Astrocyte (in vitro differentiated cells and primary cell): ENCODE data around the gene STOML1. TPM values are rescaled to one million over a fixed set of nuclear protein-coding genes. Genes with fewer than 3 reads are reported as not detected.
A peak's percentile ranks its signal among the peaks of the same experiment; 100 is the strongest.

ENCODE experiments used
- DNase-seq: peaks from one replicate; pipeline ENCODE4 v3.0.0-alpha.2; 2010; ENCODE audit warnings: low read depth
- FAIRE-seq: peaks from 2 replicates; lab custom pipeline; 2011; peaks lifted over from hg19 to GRCh38; lab: Jason Lieb, UNC
- H2AFZ ChIP-seq: 2 replicates; pipeline ENCODE4 v1.6.0; 2012; ENCODE audit warnings: low read depth, low read length, inconsistent platforms
- H3K27ac ChIP-seq: 2 replicates; pipeline ENCODE4 v1.5.1; 2011; ENCODE audit warnings: low read depth, low read length, inconsistent platforms
- H3K27me3 ChIP-seq: 2 replicates; pipeline ENCODE4 v1.6.0; 2011; ENCODE audit warnings: low read length, inconsistent platforms; ENCODE audit not compliant: insufficient read depth
- H3K36me3 ChIP-seq: 2 replicates; pipeline ENCODE4 v1.5.1; 2011; ENCODE audit warnings: low read length, inconsistent platforms; ENCODE audit not compliant: insufficient read depth
- H3K4me1 ChIP-seq: 2 replicates; pipeline ENCODE4 v1.5.1; 2011; ENCODE audit warnings: low read length, inconsistent platforms; ENCODE audit not compliant: insufficient read depth
- H3K4me2 ChIP-seq: 2 replicates; pipeline ENCODE4 v1.6.0; 2012; ENCODE audit warnings: low read length, inconsistent platforms
- H3K4me3 ChIP-seq: 2 replicates; pipeline ENCODE4 v1.5.1; 2011; ENCODE audit warnings: low read depth, mild to moderate bottlenecking, low read length, inconsistent platforms; ENCODE audit not compliant: insufficient read depth
- H3K79me2 ChIP-seq: 2 replicates; pipeline ENCODE4 v1.6.0; 2012; ENCODE audit warnings: mild to moderate bottlenecking, low read length, inconsistent platforms; ENCODE audit not compliant: insufficient read depth
- H3K9ac ChIP-seq: 2 replicates; pipeline ENCODE4 v1.6.0; 2012; ENCODE audit warnings: mild to moderate bottlenecking, low read length, inconsistent platforms
- H3K9me3 ChIP-seq: 2 replicates; pipeline ENCODE4 v1.5.1; 2012; ENCODE audit warnings: low read depth, mild to moderate bottlenecking, low read length, inconsistent platforms; ENCODE audit not compliant: insufficient read depth
- H4K20me1 ChIP-seq: 2 replicates; pipeline ENCODE4 v1.6.0; 2012; ENCODE audit warnings: low read length, inconsistent platforms; ENCODE audit not compliant: insufficient read depth
- H3K27ac Mint-ChIP-seq: one replicate; pipeline ENCODE4 v1.8.0; 2021; ENCODE audit warnings: mild to moderate bottlenecking, mixed read lengths; ENCODE audit not compliant: unreplicated experiment
- H3K27me3 Mint-ChIP-seq: one replicate; pipeline ENCODE4 v1.8.0; 2021; ENCODE audit warnings: low read depth, mixed read lengths; ENCODE audit not compliant: unreplicated experiment
- H3K36me3 Mint-ChIP-seq: one replicate; pipeline ENCODE4 v1.8.0; 2021; ENCODE audit warnings: low read depth, mixed read lengths; ENCODE audit not compliant: unreplicated experiment
- H3K4me1 Mint-ChIP-seq: one replicate; pipeline ENCODE4 v1.8.0; 2021; ENCODE audit warnings: low read depth, mixed read lengths; ENCODE audit not compliant: unreplicated experiment
- H3K4me3 Mint-ChIP-seq: one replicate; pipeline ENCODE4 v1.8.0; 2021; ENCODE audit warnings: mild to moderate bottlenecking, moderate library complexity, mixed read lengths; ENCODE audit not compliant: unreplicated experiment
- H3K9me3 Mint-ChIP-seq: one replicate; pipeline ENCODE4 v1.8.0; 2021; ENCODE audit warnings: mild to moderate bottlenecking, mixed read lengths; ENCODE audit not compliant: unreplicated experiment
- EZH2 ChIP-seq: IDR thresholded peaks from 2 replicates; pipeline ENCODE4 v1.6.1; 2012; ENCODE audit warnings: mild to moderate bottlenecking, low read length, inconsistent platforms; ENCODE audit not compliant: insufficient read depth
- total RNA-seq: library from RNA; stranded (reverse); gene quantifications from 2 replicates; pipeline ENCODE4 v1.2.1, GENCODE V29; 2021
- TF ChIP-seq, protein P1 (sequence below): IDR thresholded peaks from 2 replicates; pipeline ENCODE4 v1.5.1; 2011; ENCODE audit warnings: low read depth, mild to moderate bottlenecking, inconsistent platforms, low read length, moderate library complexity; ENCODE audit not compliant: insufficient read depth

Gene STOML1
- total RNA-seq, 1 donor from 2014 or later = 12.4 TPM

DNA sequence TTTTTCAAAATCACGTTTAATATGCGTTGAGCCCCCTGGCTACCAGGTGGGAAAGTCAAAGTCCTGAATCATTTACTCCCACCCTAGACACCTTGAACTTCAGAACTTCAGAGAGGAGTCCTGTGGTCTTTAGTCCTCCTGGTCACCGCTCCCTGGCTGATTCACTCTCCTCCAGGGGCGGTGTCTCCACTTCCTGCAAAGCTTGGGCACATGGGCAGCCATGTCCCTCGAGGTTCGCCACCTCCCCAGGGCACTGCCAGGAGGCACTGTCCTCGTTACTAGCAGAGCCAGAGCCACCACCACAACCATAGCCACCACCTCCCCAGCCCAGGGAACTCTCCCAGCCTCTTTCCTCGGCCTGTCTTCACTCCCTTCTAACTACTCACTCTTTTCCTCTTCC is 34.8 kb downstream of the STOML1 start:
- Mint-ChIP-seq H3K27me3 (peaks cover 4% of the 10 kb centered on the region), H3K36me3 (peaks cover 6% of the 10 kb centered on the region), H3K4me1 (peaks cover 46% of the 10 kb centered on the region), H3K4me3 (no peak overlapping the region), H3K27ac (peak overlapping the region; percentile 81), H3K9me3 (no peaks in the 10 kb centered on the region)
- TF ChIP-seq, protein P1, sequence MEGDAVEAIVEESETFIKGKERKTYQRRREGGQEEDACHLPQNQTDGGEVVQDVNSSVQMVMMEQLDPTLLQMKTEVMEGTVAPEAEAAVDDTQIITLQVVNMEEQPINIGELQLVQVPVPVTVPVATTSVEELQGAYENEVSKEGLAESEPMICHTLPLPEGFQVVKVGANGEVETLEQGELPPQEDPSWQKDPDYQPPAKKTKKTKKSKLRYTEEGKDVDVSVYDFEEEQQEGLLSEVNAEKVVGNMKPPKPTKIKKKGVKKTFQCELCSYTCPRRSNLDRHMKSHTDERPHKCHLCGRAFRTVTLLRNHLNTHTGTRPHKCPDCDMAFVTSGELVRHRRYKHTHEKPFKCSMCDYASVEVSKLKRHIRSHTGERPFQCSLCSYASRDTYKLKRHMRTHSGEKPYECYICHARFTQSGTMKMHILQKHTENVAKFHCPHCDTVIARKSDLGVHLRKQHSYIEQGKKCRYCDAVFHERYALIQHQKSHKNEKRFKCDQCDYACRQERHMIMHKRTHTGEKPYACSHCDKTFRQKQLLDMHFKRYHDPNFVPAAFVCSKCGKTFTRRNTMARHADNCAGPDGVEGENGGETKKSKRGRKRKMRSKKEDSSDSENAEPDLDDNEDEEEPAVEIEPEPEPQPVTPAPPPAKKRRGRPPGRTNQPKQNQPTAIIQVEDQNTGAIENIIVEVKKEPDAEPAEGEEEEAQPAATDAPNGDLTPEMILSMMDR = no peak
- TF ChIP-seq EZH2 = no peak
- Histone ChIP-seq H2AFZ (no peak overlapping the region), H3K79me2 (no peaks in the 10 kb centered on the region), H3K9ac (no peak overlapping the region), H3K4me1 (peaks cover 32% of the 10 kb centered on the region), H3K27me3 (no peaks in the 10 kb centered on the region), H3K4me3 (no peak overlapping the region), H3K36me3 (peaks cover 8% of the 10 kb centered on the region), H4K20me1 (no peaks in the 10 kb centered on the region), H3K27ac (peak overlapping the region; percentile 76), H3K9me3 (no peaks in the 10 kb centered on the region), H3K4me2 (peak overlapping the region; percentile 66)
- FAIRE-seq (no peak), DNase-seq (no peak)

DNA sequence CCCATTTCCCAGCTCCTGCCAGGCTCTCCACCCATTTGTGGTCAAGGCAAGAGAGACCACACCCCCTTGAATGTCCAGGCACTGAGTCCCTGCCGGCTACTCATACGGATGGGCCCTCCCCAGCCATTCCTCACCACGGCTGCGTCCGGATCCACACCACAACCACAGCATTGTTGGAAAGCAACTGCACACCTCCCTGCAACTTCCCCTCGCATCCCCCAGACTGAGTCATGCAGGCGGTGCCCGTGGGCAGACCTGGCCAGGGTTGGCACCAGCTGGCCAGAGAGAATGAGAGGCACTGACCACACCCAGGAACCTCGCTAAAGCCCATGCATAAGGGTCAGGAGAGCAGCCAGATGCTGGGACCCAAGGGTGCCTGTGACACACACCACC is 35.4 kb downstream of the STOML1 start:
- Histone ChIP-seq H3K4me1 (peaks cover 35% of the 10 kb centered on the region), H2AFZ (no peak overlapping the region), H4K20me1 (no peaks in the 10 kb centered on the region), H3K9ac (peak overlapping the region; percentile 40), H3K9me3 (no peaks in the 10 kb centered on the region), H3K27ac (peak overlapping the region; percentile 76), H3K4me2 (peak overlapping the region; percentile 66), H3K4me3 (no peak overlapping the region), H3K27me3 (no peaks in the 10 kb centered on the region), H3K79me2 (no peaks in the 10 kb centered on the region), H3K36me3 (peaks cover 12% of the 10 kb centered on the region)
- TF ChIP-seq, protein P1 = no peak
- TF ChIP-seq EZH2 = no peak
- H3K4me1 Mint-ChIP-seq = peaks cover 49% of the 10 kb centered on the region
- DNase-seq (peak; percentile 96), FAIRE-seq (peak; percentile 88)
- peaks cover 6% of the 10 kb centered on the region for H3K36me3 Mint-ChIP-seq
- no peak overlapping the region for H3K4me3 Mint-ChIP-seq
- H3K27ac Mint-ChIP-seq = peak overlapping the region; percentile 84
- H3K27me3 Mint-ChIP-seq = peaks cover 4% of the 10 kb centered on the region
- H3K9me3 Mint-ChIP-seq = no peaks in the 10 kb centered on the region

DNA sequence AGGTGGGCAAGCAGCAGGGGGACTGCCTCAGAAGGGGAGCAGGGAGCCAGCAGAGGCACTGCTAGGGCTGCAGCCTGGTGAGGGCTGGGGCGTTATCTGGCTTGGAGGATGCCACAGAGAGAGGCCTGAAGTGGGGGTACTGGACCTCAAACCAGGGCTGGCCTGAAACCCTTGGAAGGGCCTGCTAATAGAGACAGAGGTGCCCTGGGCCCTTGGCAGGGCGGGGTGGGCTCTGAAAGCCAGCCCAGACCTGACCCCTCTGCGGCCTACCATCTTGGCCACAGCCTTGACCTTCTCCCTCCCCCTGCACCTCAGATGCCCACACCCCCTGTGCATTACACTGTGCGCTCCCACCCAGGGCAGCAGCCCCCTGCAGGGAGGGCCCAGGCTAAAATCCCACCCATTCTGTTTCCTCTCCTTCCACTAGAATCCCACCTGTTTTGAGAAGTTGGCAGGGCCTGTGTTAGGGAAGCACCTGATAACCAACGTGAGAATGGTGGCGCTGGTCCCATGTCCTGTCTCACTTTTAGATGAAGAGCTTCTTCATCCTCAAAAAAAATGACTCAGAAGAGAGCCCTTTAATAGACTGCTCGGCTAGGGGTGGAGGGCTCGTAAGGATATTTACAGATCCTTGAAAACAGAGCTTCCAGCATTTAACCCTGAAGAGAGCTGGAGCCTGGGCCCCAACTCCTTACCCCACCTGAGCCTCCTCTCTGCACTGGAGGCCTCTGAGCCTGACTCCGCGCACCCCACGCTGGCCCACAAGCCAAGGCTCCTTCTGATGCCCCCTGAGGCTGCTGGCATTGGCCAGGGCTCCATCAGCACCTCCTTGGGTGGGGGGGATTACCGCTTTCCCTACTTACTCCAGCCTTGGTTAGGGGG is 36.0 kb downstream of the STOML1 start:
- TF ChIP-seq, protein P1 = no peak
- Mint-ChIP-seq H3K4me1 (peaks cover 53% of the 10 kb centered on the region), H3K4me3 (no peak overlapping the region), H3K36me3 (peaks cover 6% of the 10 kb centered on the region), H3K27me3 (peaks cover 4% of the 10 kb centered on the region), H3K27ac (peak overlapping the region; percentile 84), H3K9me3 (no peaks in the 10 kb centered on the region)
- Histone ChIP-seq H3K9ac (peak overlapping the region; percentile 40), H3K4me1 (peaks cover 41% of the 10 kb centered on the region), H3K4me2 (peak overlapping the region; percentile 66), H2AFZ (no peak overlapping the region), H3K27me3 (no peaks in the 10 kb centered on the region), H3K79me2 (no peaks in the 10 kb centered on the region), H4K20me1 (no peaks in the 10 kb centered on the region), H3K36me3 (peaks cover 12% of the 10 kb centered on the region), H3K27ac (peak overlapping the region; percentile 76), H3K9me3 (no peaks in the 10 kb centered on the region), H3K4me3 (no peak overlapping the region)
- DNase-seq (no peak), FAIRE-seq (no peak)
